ENCODE data around the gene TOM1L2.

TOM1L2 gene

GRCh38 chr17:17911001-17911613 is 61.1 kb downstream of the TOM1L2 start:
- Histone ChIP-seq H3K4me1 (ENCODE audit: control insufficient read depth, insufficient read depth, low read length, unreplicated experiment) (peaks cover 13% of the 10 kb centered on the region), H3K4me3 (ENCODE audit: low read depth, low read length) (no peak overlapping the region), H2AFZ (ENCODE audit: low read length, unreplicated experiment) (no peak overlapping the region), H3K36me3 (ENCODE audit: insufficient read depth, low read length) (0 out of 2 replicates have a peak, but pooled peaks cover 4% of the 10 kb centered on the region), H3K27me3 (ENCODE audit: insufficient read depth, low read length) (no peaks in the 10 kb centered on the region), H3K27ac (ENCODE audit: low read depth, low read length) (no peak overlapping the region), H3K79me2 (ENCODE audit: control insufficient read depth, insufficient read depth, low read length, unreplicated experiment) (no peaks in the 10 kb centered on the region)

- Histone ChIP-seq H3K79me2 (ENCODE audit: control insufficient read depth, insufficient read depth, low read length, unreplicated experiment) (no peaks in the 10 kb centered on the region), H3K4me3 (ENCODE audit: low read depth, low read length) (no peak overlapping the region), H3K4me1 (ENCODE audit: control insufficient read depth, insufficient read depth, low read length, unreplicated experiment) (peaks cover 13% of the 10 kb centered on the region), H3K36me3 (ENCODE audit: insufficient read depth, low read length) (0 out of 2 replicates have a peak, but pooled peaks cover 4% of the 10 kb centered on the region), H3K27me3 (ENCODE audit: insufficient read depth, low read length) (no peaks in the 10 kb centered on the region), H3K27ac (ENCODE audit: low read depth, low read length) (no peak overlapping the region), H2AFZ (ENCODE audit: low read length, unreplicated experiment) (no peak overlapping the region)
Observed at GRCh38 chr17:17910060-17910459, 62.1 kb downstream of the TOM1L2 start.

GRCh38 chr17:17909078-17909477 is 63.1 kb downstream of the TOM1L2 start:
- Histone ChIP-seq H3K79me2 (ENCODE audit: control insufficient read depth, insufficient read depth, low read length, unreplicated experiment) (no peaks in the 10 kb centered on the region), H3K27me3 (ENCODE audit: insufficient read depth, low read length) (no peaks in the 10 kb centered on the region), H3K36me3 (ENCODE audit: insufficient read depth, low read length) (0 out of 2 replicates have a peak, but pooled peaks cover 4% of the 10 kb centered on the region), H3K4me3 (ENCODE audit: low read depth, low read length) (no peak overlapping the region), H2AFZ (ENCODE audit: low read length, unreplicated experiment) (no peak overlapping the region), H3K27ac (ENCODE audit: low read depth, low read length) (no peak overlapping the region), H3K4me1 (ENCODE audit: control insufficient read depth, insufficient read depth, low read length, unreplicated experiment) (peaks cover 8% of the 10 kb centered on the region)

GRCh38 chr17:17907469-17907868 is 64.7 kb downstream of the TOM1L2 start:
- Histone ChIP-seq H2AFZ (ENCODE audit: low read length, unreplicated experiment) (no peak overlapping the region), H3K4me1 (ENCODE audit: control insufficient read depth, insufficient read depth, low read length, unreplicated experiment) (no peaks in the 10 kb centered on the region), H3K36me3 (ENCODE audit: insufficient read depth, low read length) (0 out of 2 replicates have a peak, but pooled peaks cover 4% of the 10 kb centered on the region), H3K4me3 (ENCODE audit: low read depth, low read length) (no peak overlapping the region), H3K27me3 (ENCODE audit: insufficient read depth, low read length) (no peaks in the 10 kb centered on the region), H3K27ac (ENCODE audit: low read depth, low read length) (no peak overlapping the region), H3K79me2 (ENCODE audit: control insufficient read depth, insufficient read depth, low read length, unreplicated experiment) (no peaks in the 10 kb centered on the region)

GRCh38 chr17:17906418-17907215 is 65.6 kb downstream of the TOM1L2 start:
- Histone ChIP-seq H3K4me3 (ENCODE audit: low read depth, low read length) (no peak overlapping the region), H3K27ac (ENCODE audit: low read depth, low read length) (no peak overlapping the region), H3K36me3 (ENCODE audit: insufficient read depth, low read length) (0 out of 2 replicates have a peak, but pooled peaks cover 4% of the 10 kb centered on the region), H2AFZ (ENCODE audit: low read length, unreplicated experiment) (no peak overlapping the region), H3K4me1 (ENCODE audit: control insufficient read depth, insufficient read depth, low read length, unreplicated experiment) (peaks cover under 1% of the 10 kb centered on the region), H3K79me2 (ENCODE audit: control insufficient read depth, insufficient read depth, low read length, unreplicated experiment) (no peaks in the 10 kb centered on the region), H3K27me3 (ENCODE audit: insufficient read depth, low read length) (no peaks in the 10 kb centered on the region)

GRCh38 chr17:17905036-17905320 is 67.2 kb downstream of the TOM1L2 start:
- Histone ChIP-seq H3K27me3 (ENCODE audit: insufficient read depth, low read length) (no peaks in the 10 kb centered on the region), H3K79me2 (ENCODE audit: control insufficient read depth, insufficient read depth, low read length, unreplicated experiment) (no peaks in the 10 kb centered on the region), H3K4me3 (ENCODE audit: low read depth, low read length) (no peak overlapping the region), H3K36me3 (ENCODE audit: insufficient read depth, low read length) (0 out of 2 replicates have a peak, but pooled peaks cover 4% of the 10 kb centered on the region), H3K4me1 (ENCODE audit: control insufficient read depth, insufficient read depth, low read length, unreplicated experiment) (peaks cover 17% of the 10 kb centered on the region), H3K27ac (ENCODE audit: low read depth, low read length) (no peak overlapping the region), H2AFZ (ENCODE audit: low read length, unreplicated experiment) (no peak overlapping the region)

GRCh38 chr17:17904166-17905035 is 67.8 kb downstream of the TOM1L2 start:
- Histone ChIP-seq H3K4me3 (ENCODE audit: low read depth, low read length) (no peak overlapping the region), H2AFZ (ENCODE audit: low read length, unreplicated experiment) (no peak overlapping the region), H3K27ac (ENCODE audit: low read depth, low read length) (no peak overlapping the region), H3K36me3 (ENCODE audit: insufficient read depth, low read length) (0 out of 2 replicates have a peak, but pooled peaks cover 4% of the 10 kb centered on the region), H3K79me2 (ENCODE audit: control insufficient read depth, insufficient read depth, low read length, unreplicated experiment) (no peaks in the 10 kb centered on the region), H3K27me3 (ENCODE audit: insufficient read depth, low read length) (no peaks in the 10 kb centered on the region), H3K4me1 (ENCODE audit: control insufficient read depth, insufficient read depth, low read length, unreplicated experiment) (peaks cover 18% of the 10 kb centered on the region)

GRCh38 chr17:17902877-17903276 is 69.3 kb downstream of the TOM1L2 start:
- Histone ChIP-seq H3K36me3 (ENCODE audit: insufficient read depth, low read length) (peaks cover 9% of the 10 kb centered on the region; the same call in 1 of the 2 replicates), H3K4me1 (ENCODE audit: control insufficient read depth, insufficient read depth, low read length, unreplicated experiment) (peaks cover 18% of the 10 kb centered on the region), H3K27me3 (ENCODE audit: insufficient read depth, low read length) (no peaks in the 10 kb centered on the region), H3K79me2 (ENCODE audit: control insufficient read depth, insufficient read depth, low read length, unreplicated experiment) (no peaks in the 10 kb centered on the region), H3K27ac (ENCODE audit: low read depth, low read length) (no peak overlapping the region), H3K4me3 (ENCODE audit: low read depth, low read length) (no peak overlapping the region), H2AFZ (ENCODE audit: low read length, unreplicated experiment) (no peak overlapping the region)

- Histone ChIP-seq H3K27ac (ENCODE audit: low read depth, low read length) (no peak overlapping the region), H3K4me1 (ENCODE audit: control insufficient read depth, insufficient read depth, low read length, unreplicated experiment) (peaks cover 18% of the 10 kb centered on the region)
Observed at GRCh38 chr17:17902376-17902775, 69.8 kb downstream of the TOM1L2 start.

More at GRCh38 chr17:17902376-17902775, 69.8 kb downstream of the TOM1L2 start:
- Histone ChIP-seq H3K79me2 (ENCODE audit: control insufficient read depth, insufficient read depth, low read length, unreplicated experiment) (no peaks in the 10 kb centered on the region), H3K27me3 (ENCODE audit: insufficient read depth, low read length) (no peaks in the 10 kb centered on the region), H3K4me3 (ENCODE audit: low read depth, low read length) (no peak overlapping the region), H2AFZ (ENCODE audit: low read length, unreplicated experiment) (no peak overlapping the region), H3K36me3 (ENCODE audit: insufficient read depth, low read length) (peaks cover 5% of the 10 kb centered on the region; the same call in 1 of the 2 replicates)

All from ACC112 (cell line).